ENCODE results near the gene TRIM29. TPM values are rescaled to one million over a fixed set of nuclear protein-coding genes. Genes with fewer than 3 reads are reported as not detected.

The TRIM29 gene
- total and polyA plus RNA-seq, 9 of the 15 experiments (the other 6 are each of a cell fraction or from before 2014, with no cell fraction given), result 0.08 to 1.4 (median 0.42) TPM; not detected in 2

GRCh38 chr11:120078397-120078796 lies 59.5 kb downstream of the TRIM29 start:
- intact Hi-C loops (cut with micrococcal nuclease) (no loop called here), in situ Hi-C loops (cut with MboI) (no loop called here)
- H3K9me1 ChIP-seq (ENCODE audit: control insufficient read depth, insufficient read depth, low read length), result no peaks in the 10 kb centered on the region
- H3K4me3 ChIP-seq, result no peak overlapping the region
- H3K4me2 ChIP-seq (ENCODE audit: insufficient read depth, low read length), result no peak overlapping the region
- no peaks in the 10 kb centered on the region for H3K36me3 ChIP-seq (ENCODE audit: control insufficient read depth, insufficient read depth, low read length)
- no peak for FAIRE-seq
- peaks cover 0 to 11% of the 10 kb centered on the region in 2 experiments; a peak in 2 of 5 replicates for H3K27me3 ChIP-seq (ENCODE audit: control insufficient read depth in 2 of 2, insufficient read depth in 2 of 2, low read length in 2 of 2)
- DNase-seq (ENCODE audit: extremely low read depth in 1 of 4, low spot score in 3 of 4), result no peak
- no peaks in the 10 kb centered on the region for H4K20me1 ChIP-seq (replicated peaks; ENCODE audit: control insufficient read depth, insufficient read depth, low read length)
- H3K4me1 ChIP-seq (replicated peaks in 1 of 2; ENCODE audit: control insufficient read depth in 2 of 2, insufficient read depth in 2 of 2, low read length in 2 of 2), result no peaks in the 10 kb centered on the region
- no peak overlapping the region for H3K9ac ChIP-seq (ENCODE audit: insufficient read depth in 1 of 2, low read depth in 2 of 2, low read length in 2 of 2)
- H2AFZ ChIP-seq (ENCODE audit: low read depth, low read length), result no peak overlapping the region
- ATAC-seq, result no peak
- H3K79me2 ChIP-seq (ENCODE audit: control insufficient read depth, insufficient read depth, low read length), result no peaks in the 10 kb centered on the region
- H3K27ac ChIP-seq (ENCODE audit: extremely low read depth, low read depth, low read length), result no peak overlapping the region
- WGBS (ENCODE audit: insufficient coverage, low coverage, missing lambda C conversion rate), result 2% methylated on average over 5 of the region's 5 CpGs
- TF ChIP-seq KDM2B (CRISPR knock-in tag; IDR thresholded peaks at IDR 0.05) (no peak), NR4A1 (CRISPR knock-in tag; IDR thresholded peaks at IDR 0.05) (no peak), NR4A1 (tag; IDR thresholded peaks at IDR 0.05) (no peak), ETS2 (tag; IDR thresholded peaks at IDR 0.05; ENCODE audit: borderline replicate concordance, poor library complexity, severe bottlenecking) (no peak), FOS (IDR thresholded peaks at IDR 0.05; ENCODE audit: extremely low read depth, insufficient read length) (no peak), YBX1 (IDR thresholded peaks at IDR 0.05) (no peak), RREB1 (CRISPR knock-in tag; IDR thresholded peaks at IDR 0.05) (no peak), ATF4 (CRISPR knock-in tag; IDR thresholded peaks at IDR 0.05) (no peak), SMARCB1 (IDR thresholded peaks at IDR 0.05; ENCODE audit: insufficient read length, low read depth) (no peak), ZNF354B (CRISPR knock-in tag; IDR thresholded peaks at IDR 0.05) (no peak), ZNF384 (IDR thresholded peaks at IDR 0.05; ENCODE audit: low read depth, low read length) (no peak)
- POLR2A ChIA-PET, result interaction anchor here (1.1 kb wide), 1 partner anchor 10 kb away, joined by 3 read pairs; no protein-coding TSS in a partner anchor
- CTCF ChIA-PET (ENCODE audit: low intra/inter-chr PET ratio), result no interaction called here
- no TSS peak for BruUV-seq (replicated peaks)
- H3K9me3 ChIP-seq (replicated peaks; ENCODE audit: control insufficient read depth, insufficient read depth, low read depth, low read length), result no peaks in the 10 kb centered on the region
